GM12878 (cell line): Measurements from ENCODE around the gene RGS14. TPM values are rescaled to one million over a fixed set of nuclear protein-coding genes. Genes with fewer than 3 reads are reported as not detected.

Experiments used
- ATAC-seq: fragments of 200-7000 bp; cut with Tn5 transposase; 3 replicates; pipeline ENCODE4 v1.9.1; 2020; ENCODE audit warnings: mild to moderate bottlenecking, moderate library complexity
- BruUV-seq: library from RNA; stranded (reverse); fragments of 400-500 nt; replicated peaks from 2 replicates; lab custom pipeline; 2021; lab: Mats Ljungman, UMichigan
- CTCF ChIA-PET: fragments of 300-600 bp; sonication (Branson Sonifier 250); formaldehyde crosslinking; extraction: SDS; loops from one replicate; lab custom pipeline; 2021; ENCODE audit warnings: inconsistent platforms; lab: Yijun Ruan, JAX
- POLR2A ChIA-PET: fragments of 350-600 bp; formaldehyde crosslinking; extraction: SDS; loops from one replicate; lab custom pipeline; 2021; ENCODE audit warnings: inconsistent platforms; lab: Charles Lee
- RAD21 ChIA-PET: fragments of 300-600 bp; sonication (Branson Sonifier 250); formaldehyde crosslinking; loops from one replicate; lab custom pipeline; 2023; ENCODE audit warnings: antibody characterized with exemption; ENCODE audit not compliant: unreplicated experiment; lab: Charles Lee
- SMC1A ChIA-PET: fragments of 300-600 bp; sonication (Branson Sonifier 250); formaldehyde crosslinking; loops from one replicate; lab custom pipeline; 2023; ENCODE audit not compliant: unreplicated experiment, uncharacterized antibody; lab: Charles Lee
- DNase-seq: peaks from one replicate; pipeline ENCODE4 v3.0.0-alpha.2; 2011; ENCODE audit warnings: low read depth, low spot score
- FAIRE-seq: peaks from 3 replicates; lab custom pipeline; 2011; peaks lifted over from hg19 to GRCh38; lab: Jason Lieb, UNC
- H2AFZ ChIP-seq: 2 replicates; pipeline ENCODE4 v1.6.0; 2011; ENCODE audit warnings: low read depth, low read length, control low read depth; ENCODE audit not compliant: control insufficient read depth
- H3K27ac ChIP-seq: 2 replicates; pipeline ENCODE4 v1.5.1; 2011; ENCODE audit warnings: control low read depth; ENCODE audit not compliant: control insufficient read depth, insufficient read depth
- H3K27me3 ChIP-seq, 2 experiments: replicated peaks in 1 of 2; 2 replicates each; pipeline versions ENCODE4 v1.6.0 to v1.6.1; 2011; ENCODE audit warnings: low read length in 1 of 2; ENCODE audit not compliant: control insufficient read depth in 2 of 2, insufficient read depth in 2 of 2
- H3K36me3 ChIP-seq, 2 experiments: 2 replicates each; pipeline ENCODE4 v1.5.1; 2011; ENCODE audit warnings: low read length in 1 of 2; ENCODE audit not compliant: control insufficient read depth in 2 of 2, insufficient read depth in 2 of 2
- H3K4me1 ChIP-seq: 2 replicates; pipeline ENCODE4 v1.6.1; 2011; ENCODE audit warnings: mild to moderate bottlenecking, low read length, moderate library complexity, mixed read lengths; ENCODE audit not compliant: control insufficient read depth, insufficient read depth
- H3K4me2 ChIP-seq: 2 replicates; pipeline ENCODE4 v1.6.0; 2011; ENCODE audit warnings: control low read depth; ENCODE audit not compliant: control insufficient read depth, insufficient read depth
- H3K4me3 ChIP-seq: fragments of 200-600 bp; sonication (generic); 2 replicates; pipeline ENCODE4 v1.5.1; 2016
- H3K79me2 ChIP-seq: 2 replicates; pipeline ENCODE4 v1.6.0; 2011; ENCODE audit warnings: low read length; ENCODE audit not compliant: control insufficient read depth, insufficient read depth
- H3K9ac ChIP-seq: 2 replicates; pipeline ENCODE4 v1.8.0; 2011; ENCODE audit warnings: low read length, control low read depth, mixed read lengths; ENCODE audit not compliant: control insufficient read depth, insufficient read depth
- H3K9me3 ChIP-seq: replicated peaks from 3 replicates; pipeline ENCODE4 v1.5.1; 2011; ENCODE audit warnings: mild to moderate bottlenecking, low read length; ENCODE audit not compliant: control insufficient read depth, insufficient read depth
- H4K20me1 ChIP-seq: 2 replicates; pipeline ENCODE4 v1.6.0; 2011; ENCODE audit not compliant: control insufficient read depth, insufficient read depth
- CHD1 ChIP-seq: IDR thresholded peaks from 2 replicates; pipeline ENCODE4 v1.6.1; 2012; ENCODE audit warnings: low read depth, low read length, improper control_type of control experiment
- CREB1 ChIP-seq: IDR thresholded peaks from 2 replicates; pipeline ENCODE4 v1.6.1; 2012; ENCODE audit warnings: low read depth, mild to moderate bottlenecking, inconsistent platforms
- HCFC1 ChIP-seq: fragments of 150-350 bp; IDR thresholded peaks from 2 replicates; pipeline ENCODE4 v1.6.1; 2014; ENCODE audit warnings: low read length
- IKZF2 ChIP-seq, 2 experiments: fragments of 450-650 bp; IDR thresholded peaks; 2 replicates each; pipeline ENCODE4 v1.6.1; 2017; ENCODE audit warnings: mild to moderate bottlenecking in 2 of 2, moderate library complexity in 2 of 2
- MYC ChIP-seq: IDR thresholded peaks from 2 replicates; pipeline ENCODE4 v1.6.1; 2011; ENCODE audit warnings: mild to moderate bottlenecking, low read length, moderate library complexity, inconsistent platforms; ENCODE audit not compliant: insufficient read depth, insufficient replicate concordance, insufficient read length, severe bottlenecking
- ZBED1 ChIP-seq: IDR thresholded peaks from 2 replicates; pipeline ENCODE4 v1.6.1; 2016; ENCODE audit warnings: borderline replicate concordance
- ZZZ3 ChIP-seq: IDR thresholded peaks from 2 replicates; pipeline ENCODE4 v1.6.1; 2011; ENCODE audit warnings: low read depth; ENCODE audit not compliant: control insufficient read depth, insufficient read length
- WGBS: methylation state at CpG from one replicate; pipeline ENCODE4 v1.1.6; 2016; ENCODE audit warnings: low lambda C conversion rate; ENCODE audit not compliant: insufficient replicate concordance, insufficient coverage; ENCODE audit errors: missing lambda C conversion rate; 5-methylcytosine and 5-hydroxymethylcytosine counted together
- in situ Hi-C: fragments of 300-500 bp; cut with MboI; formaldehyde crosslinking; loops from 9 replicates; pipeline ENCODE4 v1.14.3; 2018; ENCODE audit warnings: mixed read lengths
- intact Hi-C: fragments of 100-400 bp; cut with micrococcal nuclease; formaldehyde crosslinking; loops from one replicate; pipeline ENCODE4 v1.14.2; 2022; ENCODE audit not compliant: unreplicated experiment
- polyA plus RNA-seq, 11 experiments: library from polyadenylated mRNA; depleted of rRNA in 4 of 11; unstranded in 6 of 11; stranded (reverse) in 5 of 11; fragments of >200 nt; fragmentation: Nextera tagmentation in 4 of 11; fragmentation: Illumina TruSeq in 1 of 11; extraction: Ambion mirVana in 4 of 11; extraction: Trizol in 1 of 11; gene quantifications; 1 replicate in 1 of 11; 2 replicates in 10 of 11; pipeline versions ENCODE4 v1.2.1 to v1.2.3, GENCODE V29; 2011 to 2016; ENCODE audit warnings: inconsistent platforms in 2 of 11, missing spikeins in 2 of 11, low read depth in 1 of 11
- total RNA-seq, 4 experiments: library from RNA; depleted of rRNA in 3 of 4; stranded (reverse); fragments of >200 nt in 3 of 4; fragmentation: Illumina TruSeq in 1 of 4; extraction: Trizol in 1 of 4; gene quantifications; 2 replicates each; pipeline versions ENCODE4 v1.2.1 to v1.2.3, GENCODE V29; 2013 to 2021

The RGS14 gene
- total and polyA plus RNA-seq, 10 of the 15 experiments (the other 5 are each of a cell fraction or from before 2014, with no cell fraction given), result 0.19 to 88.7 (median 54.8) TPM

GRCh38 chr5:177313561-177314259 lies 44.0 kb upstream of the RGS14 start:
- SMC1A ChIA-PET, result interaction anchor here (1.5 to 4.9 kb wide), 3 partner anchors 42 to 76 kb away, joined by 3 to 26 read pairs (median 5); no protein-coding TSS in a partner anchor
- 86% methylated on average over 15 of the region's 15 CpGs for WGBS
- Histone ChIP-seq H3K4me3 (no peak overlapping the region), H3K9ac (no peak overlapping the region), H3K79me2 (peaks cover 4% of the 10 kb centered on the region), H3K9me3 (no peaks in the 10 kb centered on the region), H4K20me1 (no peaks in the 10 kb centered on the region), H3K27ac (no peak overlapping the region), H3K27me3 (no peaks in the 10 kb centered on the region), H2AFZ (no peak overlapping the region), H3K4me2 (peak overlapping the region; percentile 19; the same call in 1 of the 2 replicates), H3K4me1 (peaks cover 20% of the 10 kb centered on the region), H3K36me3 (peaks cover 0 to 2% of the 10 kb centered on the region in 2 experiments; a peak in 3 of 4 replicates)
- FAIRE-seq (no peak), DNase-seq (no peak), ATAC-seq (no peak)
- intact Hi-C loops (loop anchor here (5.0 kb wide), 2 partner anchors 49 to 189 kb away; no protein-coding TSS in a partner anchor), in situ Hi-C loops (no loop called here)
- TF ChIP-seq CHD1 (no peak), ZZZ3 (no peak), ZBED1 (no peak), CREB1 (no peak), IKZF2 (IDR thresholded peaks at IDR 0.05) (no peak), HCFC1 (no peak), MYC (no peak)
- RAD21 ChIA-PET, result interaction anchor here (1.0 to 2.3 kb wide), 6 partner anchors 10 to 144 kb away, joined by 3 to 12 read pairs (median 4); partner anchors contain the start of genes PRELID1 and RAB24
- BruUV-seq, result no TSS peak
- CTCF ChIA-PET, result interaction anchor here (0.6 to 3.5 kb wide), 14 partner anchors 12 to 201 kb away, joined by 3 to 13 read pairs (median 5); partner anchors contain the start of gene GRK6
- POLR2A ChIA-PET, result interaction anchor here (0.9 to 2.3 kb wide), 3 partner anchors 112 to 141 kb away, joined by 3 to 7 read pairs (median 4); no protein-coding TSS in a partner anchor
